Activated T-cell treated with anti-CD3 and anti-CD28 coated beads, Interleukin-2, amount 50 U/mL, for 24 hours (primary cell): ENCODE data around the gene PTGS1.
"Not testable (repeated sequence)": the region's sequence is repeated elsewhere in the genome, so short reads cannot be mapped to it uniquely, and the experiment has no call there.

ENCODE experiments used
- DNase-seq: peaks from one replicate; pipeline ENCODE4 v3.0.0-alpha.2; 2020
- H3K27ac Mint-ChIP-seq: 2 replicates; pipeline ENCODE4 v1.8.0; 2020; ENCODE audit warnings: mild to moderate bottlenecking, mixed read lengths
- H3K27me3 Mint-ChIP-seq: 2 replicates; pipeline ENCODE4 v1.8.0; 2020; ENCODE audit warnings: mixed read lengths
- H3K36me3 Mint-ChIP-seq: 2 replicates; pipeline ENCODE4 v1.8.0; 2020; ENCODE audit warnings: low read depth, mixed read lengths
- H3K4me1 Mint-ChIP-seq: 2 replicates; pipeline ENCODE4 v1.8.0; 2020; ENCODE audit warnings: low read depth, mixed read lengths
- H3K4me3 Mint-ChIP-seq: 2 replicates; pipeline ENCODE4 v1.8.0; 2020; ENCODE audit warnings: mild to moderate bottlenecking, moderate library complexity, mixed read lengths
- H3K9me3 Mint-ChIP-seq: 2 replicates; pipeline ENCODE4 v1.8.0; 2020; ENCODE audit warnings: mixed read lengths

The PTGS1 gene

DNA sequence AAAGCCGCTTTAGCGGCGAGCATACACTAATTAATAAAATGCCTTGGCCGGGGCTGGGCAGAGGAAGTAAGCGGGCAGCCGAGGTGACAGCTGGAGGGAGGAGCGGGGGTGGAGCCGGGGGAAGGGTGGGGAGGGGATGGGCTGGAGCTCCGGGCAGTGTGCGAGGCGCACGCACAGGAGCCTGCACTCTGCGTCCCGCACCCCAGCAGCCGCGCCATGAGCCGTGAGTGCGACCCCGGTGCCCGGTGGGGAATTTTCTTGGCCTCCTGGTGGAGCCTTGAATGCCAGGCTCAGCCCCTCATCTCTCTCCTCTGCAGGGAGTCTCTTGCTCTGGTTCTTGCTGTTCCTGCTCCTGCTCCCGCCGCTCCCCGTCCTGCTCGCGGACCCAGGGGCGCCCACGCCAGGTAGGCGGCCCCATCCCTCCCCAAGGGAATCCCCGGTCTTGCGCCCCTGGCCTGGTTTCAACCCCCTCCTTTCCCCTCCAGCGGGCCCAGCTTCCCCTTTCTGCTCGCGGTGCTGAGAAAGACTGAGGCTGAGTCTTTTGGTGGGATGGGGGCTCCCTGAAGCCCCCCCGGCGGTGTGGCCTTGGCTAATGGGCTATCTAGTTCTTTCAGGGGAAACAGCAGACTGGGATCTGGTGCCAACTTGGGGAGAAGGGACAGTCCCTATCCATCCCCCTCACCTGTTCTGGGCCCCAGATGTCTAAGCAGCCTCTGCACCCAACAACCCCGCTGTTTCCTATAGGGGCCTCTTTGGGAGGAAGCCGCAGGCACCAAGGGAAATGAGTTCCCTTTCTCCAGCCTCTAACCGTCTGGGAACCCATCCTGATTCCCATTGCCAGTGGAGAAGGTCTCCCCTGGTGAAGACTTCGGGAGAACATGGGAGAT is at the start of gene PTGS1:
TSS of gene PTGS1 (plus strand) at position 156 of the 887 bp plus-strand sequence. CDS start at position 217, 61 bp downstream.
- H3K4me1 Mint-ChIP-seq = peaks cover 9% of the 10 kb centered on the region
- H3K9me3 Mint-ChIP-seq = no peaks in the 10 kb centered on the region
- H3K27ac Mint-ChIP-seq = no peak within 1 kb of the TSS
- H3K27me3 Mint-ChIP-seq = peaks cover 49% of the 10 kb centered on the region
- no peaks in the 10 kb centered on the region for H3K36me3 Mint-ChIP-seq
- peak within 1 kb of the TSS; percentile 49 for H3K4me3 Mint-ChIP-seq
- no peak for DNase-seq

DNA sequence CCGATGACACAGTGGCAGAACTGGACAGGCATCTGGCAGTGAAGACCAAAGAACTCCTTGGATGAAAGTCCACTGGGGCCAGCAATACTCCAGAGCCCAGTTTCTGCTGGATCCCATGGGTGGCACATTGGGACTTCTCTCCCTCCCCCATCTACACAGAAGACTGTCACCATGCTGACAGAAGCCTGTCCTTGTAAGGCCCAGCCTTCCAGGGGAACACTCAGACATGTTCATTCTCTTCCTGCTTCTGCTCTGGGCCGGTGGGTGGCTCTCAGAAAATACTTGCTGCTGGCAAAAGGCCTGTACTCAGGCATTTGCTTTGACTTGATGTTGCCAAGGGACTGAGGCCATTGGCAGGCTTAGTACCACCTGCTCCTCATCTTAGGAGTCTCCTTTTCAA is 48.3 kb upstream of the PTGS1 start:
- Mint-ChIP-seq H3K36me3 (peaks cover 87% of the 10 kb centered on the region), H3K4me1 (peaks cover 10% of the 10 kb centered on the region), H3K9me3 (no peaks in the 10 kb centered on the region), H3K4me3 (no peak overlapping the region), H3K27ac (no peak overlapping the region), H3K27me3 (no peaks in the 10 kb centered on the region)
- no peak for DNase-seq

DNA sequence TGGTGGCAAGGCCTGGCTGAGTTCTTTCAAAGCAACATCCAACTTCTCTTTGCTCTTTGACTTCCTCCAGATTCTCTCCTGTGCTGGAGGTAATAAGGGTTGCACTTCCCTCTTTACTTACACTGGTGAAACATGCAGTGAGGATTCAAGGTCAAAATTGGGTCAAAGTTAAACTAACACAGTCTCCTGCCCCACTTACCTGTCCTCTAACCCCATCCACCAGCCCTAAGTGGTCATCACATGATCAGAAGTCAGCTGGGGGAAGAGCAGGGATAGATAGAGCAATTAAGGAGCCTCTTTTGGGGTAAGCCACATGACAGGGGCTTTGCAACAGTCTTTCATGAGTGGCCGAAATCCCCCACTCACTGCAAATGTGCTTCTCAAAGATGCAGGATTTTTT is 46.2 kb upstream of the PTGS1 start:
- H3K36me3 Mint-ChIP-seq = peaks cover 85% of the 10 kb centered on the region
- H3K4me3 Mint-ChIP-seq, H3K9me3 Mint-ChIP-seq, H3K27ac Mint-ChIP-seq, H3K27me3 Mint-ChIP-seq, H3K4me1 Mint-ChIP-seq, DNase-seq: not testable (repeated sequence)

DNA sequence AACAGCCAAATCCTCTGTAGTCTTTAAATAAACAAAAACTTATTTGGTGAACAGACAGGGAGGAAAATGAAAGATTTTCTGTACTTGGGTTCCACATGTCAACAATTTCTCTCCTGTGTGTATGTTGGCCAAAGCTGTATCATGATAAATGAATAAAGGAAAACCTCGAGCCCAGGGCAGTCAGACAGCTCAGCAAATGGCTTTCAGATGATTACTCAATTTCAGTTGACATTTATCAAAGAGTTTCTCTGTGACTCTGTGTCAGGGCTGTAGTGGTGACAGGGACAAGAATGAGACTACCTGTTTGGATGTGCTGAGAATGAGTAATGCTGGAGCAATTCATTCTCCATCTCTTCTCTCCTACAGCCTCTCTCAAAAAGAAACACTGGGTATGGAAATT is 45.7 kb upstream of the PTGS1 start:
- Mint-ChIP-seq H3K4me1 (peaks cover 8% of the 10 kb centered on the region), H3K9me3 (no peaks in the 10 kb centered on the region), H3K27me3 (no peaks in the 10 kb centered on the region), H3K36me3 (peaks cover 84% of the 10 kb centered on the region), H3K27ac (peak overlapping the region; percentile 44), H3K4me3 (no peak overlapping the region)
- DNase-seq = no peak

DNA sequence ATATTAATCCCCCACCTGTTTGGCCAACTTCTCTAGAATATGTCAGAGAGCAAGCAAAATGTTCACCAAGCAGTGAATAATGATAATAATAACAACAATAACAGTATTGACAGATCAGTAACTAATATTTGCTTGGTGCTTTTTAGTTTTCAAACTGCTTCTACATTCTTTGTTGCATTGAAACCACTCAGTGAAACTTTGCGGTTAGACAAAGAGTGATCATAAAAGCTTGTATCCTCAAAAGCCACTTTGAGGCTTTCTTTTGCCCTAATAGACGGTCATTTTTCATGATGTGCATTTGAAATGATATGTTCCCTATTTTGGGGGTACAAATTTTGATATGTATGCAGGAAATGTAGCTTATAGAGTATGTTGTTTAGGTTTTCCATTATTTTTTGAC is 43.6 kb upstream of the PTGS1 start:
- Mint-ChIP-seq H3K36me3 (peaks cover 73% of the 10 kb centered on the region), H3K4me1 (peaks cover 8% of the 10 kb centered on the region), H3K27ac (no peak overlapping the region), H3K9me3 (no peaks in the 10 kb centered on the region), H3K4me3 (no peak overlapping the region), H3K27me3 (no peaks in the 10 kb centered on the region)
- DNase-seq = no peak

DNA sequence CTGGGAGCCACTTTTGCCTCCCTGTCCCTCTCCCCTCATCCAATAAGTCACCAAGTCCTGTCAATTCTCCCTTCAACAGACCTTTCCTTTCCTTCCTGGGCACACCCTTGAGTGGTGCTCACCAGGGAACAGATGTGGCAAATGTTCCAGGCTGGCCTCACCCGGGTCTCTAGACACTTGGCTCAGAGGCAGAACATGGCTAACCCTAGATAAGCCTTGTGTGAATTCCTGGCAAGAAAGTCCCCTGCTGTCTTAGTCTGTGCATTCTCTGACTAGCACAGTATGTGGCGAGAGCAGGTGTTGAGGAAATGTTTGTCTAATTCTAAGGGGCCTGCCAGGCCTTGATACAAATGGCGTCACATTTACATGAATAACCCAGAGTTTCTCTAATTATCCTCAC is 41.2 kb upstream of the PTGS1 start:
- no peak for DNase-seq
- H3K9me3 Mint-ChIP-seq = no peaks in the 10 kb centered on the region

DNA sequence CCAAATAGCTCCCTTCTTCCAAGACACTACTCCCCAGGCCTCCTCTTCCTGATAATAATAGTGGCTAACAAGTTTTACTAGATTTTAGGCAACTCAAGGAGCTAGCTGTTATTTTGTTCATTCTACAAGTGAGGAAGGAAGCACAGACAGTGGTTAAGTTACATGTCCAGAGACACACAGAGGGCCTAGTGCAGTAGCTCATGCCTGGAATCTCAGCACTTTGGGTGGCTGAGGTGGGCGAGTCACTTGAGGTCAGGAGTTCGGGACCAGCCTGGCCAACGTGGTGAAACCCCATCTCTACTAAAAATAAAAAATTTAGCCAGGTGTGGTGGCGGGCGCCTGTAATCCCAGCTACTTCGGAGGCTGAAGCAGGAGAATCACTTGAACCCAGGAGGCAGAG is 40.4 kb upstream of the PTGS1 start:
- not testable (repeated sequence) for H3K27me3 Mint-ChIP-seq, H3K27ac Mint-ChIP-seq, H3K4me3 Mint-ChIP-seq, H3K4me1 Mint-ChIP-seq, DNase-seq, H3K9me3 Mint-ChIP-seq
- peaks cover 40% of the 10 kb centered on the region for H3K36me3 Mint-ChIP-seq

More for the DNA sequence above, 41.2 kb upstream of the PTGS1 start:
- Mint-ChIP-seq H3K27me3 (no peaks in the 10 kb centered on the region), H3K4me1 (peaks cover 7% of the 10 kb centered on the region), H3K27ac (no peak overlapping the region), H3K36me3 (peaks cover 49% of the 10 kb centered on the region), H3K4me3 (no peak overlapping the region)

DNA sequence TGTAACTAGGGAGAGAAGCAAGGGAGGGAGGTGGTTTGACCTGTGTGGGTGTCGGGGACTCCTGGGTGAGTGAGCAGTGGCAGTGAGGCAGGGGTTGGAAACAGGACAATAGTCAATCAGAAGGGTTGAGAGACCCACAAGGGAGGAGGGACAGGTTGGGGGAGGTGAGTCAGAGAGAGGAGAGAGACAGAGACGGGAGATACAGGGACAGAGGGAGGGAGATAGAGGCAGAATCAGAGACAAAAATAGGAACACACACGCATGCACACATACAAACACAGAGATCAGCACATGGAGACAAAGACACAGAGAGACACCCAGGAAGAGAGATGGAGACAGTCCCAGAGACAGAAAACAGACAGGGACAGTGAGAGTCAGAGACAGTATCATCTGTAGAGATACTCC is 39.3 kb upstream of the PTGS1 start:
- no peak overlapping the region for H3K27ac Mint-ChIP-seq
- no peaks in the 10 kb centered on the region for H3K27me3 Mint-ChIP-seq
- H3K36me3 Mint-ChIP-seq = peaks cover 33% of the 10 kb centered on the region
- H3K9me3 Mint-ChIP-seq = no peaks in the 10 kb centered on the region
- no peak overlapping the region for H3K4me3 Mint-ChIP-seq
- H3K4me1 Mint-ChIP-seq = no peaks in the 10 kb centered on the region
- DNase-seq = no peak

DNA sequence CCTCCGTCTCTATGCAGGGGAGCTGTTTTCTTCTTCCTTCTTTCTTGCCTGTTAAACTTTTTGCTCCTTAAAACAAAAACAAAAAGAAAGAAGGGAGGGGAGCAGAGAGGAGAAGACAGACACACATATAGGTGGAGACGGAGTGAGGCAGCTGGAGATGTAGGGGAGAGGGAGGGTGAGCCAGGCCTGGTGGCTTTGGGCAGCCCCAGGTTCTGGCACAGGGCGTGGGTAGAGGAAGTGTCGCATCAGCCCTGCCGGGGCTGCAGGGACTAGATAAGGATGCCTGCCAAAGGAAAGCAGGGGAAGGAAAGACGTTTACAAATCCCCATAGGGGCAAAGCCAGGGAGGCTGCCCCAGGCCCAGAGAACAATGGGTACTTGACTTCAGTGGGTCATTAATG is 38.7 kb upstream of the PTGS1 start:
- peaks cover 27% of the 10 kb centered on the region for H3K36me3 Mint-ChIP-seq
- no peak overlapping the region for H3K27ac Mint-ChIP-seq
- DNase-seq = no peak
- H3K9me3 Mint-ChIP-seq = no peaks in the 10 kb centered on the region
- no peak overlapping the region for H3K4me3 Mint-ChIP-seq
- H3K27me3 Mint-ChIP-seq = no peaks in the 10 kb centered on the region
- H3K4me1 Mint-ChIP-seq = no peaks in the 10 kb centered on the region

DNA sequence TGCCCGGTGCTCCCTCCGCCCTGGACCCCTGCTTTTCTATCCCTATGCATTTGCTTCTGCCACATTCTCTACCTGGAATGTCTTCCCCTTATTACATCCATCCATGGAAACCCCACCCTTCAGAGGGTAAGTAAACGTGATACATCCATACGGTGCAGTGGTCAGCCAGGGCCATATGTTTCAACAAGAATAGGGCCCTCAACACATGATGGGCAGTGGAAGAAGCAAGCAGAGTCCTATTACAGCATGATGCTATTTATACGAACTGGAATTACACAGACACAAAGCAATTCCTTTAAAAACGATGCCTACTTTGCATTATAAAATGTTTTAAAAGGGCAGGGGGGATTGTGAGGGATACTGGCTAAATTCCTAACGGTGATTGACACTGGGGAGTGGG is 38.2 kb upstream of the PTGS1 start:
- Mint-ChIP-seq H3K4me3 (no peak overlapping the region), H3K9me3 (no peaks in the 10 kb centered on the region), H3K27me3 (no peaks in the 10 kb centered on the region), H3K4me1 (no peaks in the 10 kb centered on the region), H3K27ac (no peak overlapping the region), H3K36me3 (peaks cover 22% of the 10 kb centered on the region)
- DNase-seq = no peak

DNA sequence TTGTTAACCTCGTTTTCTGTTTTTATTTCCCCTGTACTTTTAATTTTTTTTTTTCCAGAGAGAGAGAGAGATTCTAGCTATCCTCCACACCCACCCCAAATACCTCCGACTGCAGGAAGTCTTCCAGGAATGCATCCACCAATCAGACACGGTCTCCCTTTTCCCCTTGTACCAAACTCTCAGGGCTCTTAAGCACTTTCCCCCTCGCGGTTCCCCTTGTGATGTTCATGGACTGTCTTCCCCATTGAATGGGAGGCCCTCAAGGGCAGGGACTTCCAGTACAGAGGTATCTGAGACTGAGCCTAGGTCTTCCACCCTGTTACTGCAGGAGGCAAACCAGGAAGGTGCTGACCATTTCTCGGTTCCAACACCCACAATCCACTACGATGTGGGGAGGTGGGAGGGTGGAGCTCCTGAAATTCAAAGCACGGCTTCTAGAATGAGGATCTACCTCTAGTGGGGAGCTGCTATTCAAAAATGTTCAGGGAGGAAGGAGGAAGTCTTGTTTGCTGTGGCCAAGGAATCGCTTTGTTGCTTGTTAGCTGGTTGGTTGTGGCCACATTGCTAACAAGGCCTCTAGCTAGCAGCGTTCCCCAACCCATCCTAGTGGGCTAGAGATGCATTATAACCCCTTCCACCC is 37.5 kb upstream of the PTGS1 start:
- H3K4me1 Mint-ChIP-seq = no peaks in the 10 kb centered on the region
- no peak for DNase-seq
- no peak overlapping the region for H3K4me3 Mint-ChIP-seq
- H3K9me3 Mint-ChIP-seq = no peaks in the 10 kb centered on the region
- H3K36me3 Mint-ChIP-seq = peaks cover 16% of the 10 kb centered on the region
- no peaks in the 10 kb centered on the region for H3K27me3 Mint-ChIP-seq
- no peak overlapping the region for H3K27ac Mint-ChIP-seq

DNA sequence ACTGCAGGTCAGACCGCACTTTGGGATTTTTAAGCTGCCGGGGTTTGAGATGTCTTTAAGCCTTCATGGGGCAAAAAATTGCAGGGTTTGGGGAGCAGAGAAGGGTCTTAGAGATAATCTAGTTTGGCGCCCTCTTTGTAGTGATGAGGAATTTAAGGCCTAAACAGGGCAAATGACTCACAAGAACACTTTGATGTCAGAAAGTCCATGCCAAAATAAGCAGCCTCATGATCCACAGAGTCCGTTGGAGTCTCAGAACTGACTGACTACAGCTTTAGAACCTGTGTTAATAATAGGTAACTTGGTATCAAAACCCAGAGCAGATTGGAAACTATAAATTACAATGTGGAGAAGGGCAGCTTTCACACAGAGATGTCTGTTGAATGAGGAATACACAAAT is 35.9 kb upstream of the PTGS1 start:
- Mint-ChIP-seq H3K36me3 (peaks cover 3% of the 10 kb centered on the region), H3K9me3 (no peaks in the 10 kb centered on the region), H3K27me3 (no peaks in the 10 kb centered on the region), H3K4me3 (no peak overlapping the region), H3K4me1 (no peaks in the 10 kb centered on the region), H3K27ac (no peak overlapping the region)
- no peak for DNase-seq

DNA sequence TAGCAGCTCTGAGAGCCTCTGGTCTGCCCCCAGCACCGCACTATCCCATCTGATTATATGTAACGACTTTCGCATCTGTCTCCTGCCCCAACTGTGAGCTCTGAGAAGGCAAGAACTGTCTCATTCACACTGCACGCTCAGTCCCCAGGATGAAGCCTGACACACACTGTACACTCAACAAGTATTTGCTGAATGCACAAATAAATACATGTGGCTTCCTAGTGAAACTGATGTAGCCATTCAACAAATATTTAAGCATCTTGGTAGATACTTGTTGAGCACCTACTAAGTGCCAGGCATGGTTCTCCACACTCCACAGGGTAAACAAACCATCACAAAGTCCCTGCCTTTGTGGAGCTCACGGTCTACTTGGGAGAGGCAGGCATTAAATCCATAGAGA is 34.6 kb upstream of the PTGS1 start:
- H3K9me3 Mint-ChIP-seq = no peaks in the 10 kb centered on the region
- no peaks in the 10 kb centered on the region for H3K4me1 Mint-ChIP-seq
- no peaks in the 10 kb centered on the region for H3K36me3 Mint-ChIP-seq
- no peak overlapping the region for H3K4me3 Mint-ChIP-seq
- DNase-seq = no peak
- H3K27me3 Mint-ChIP-seq = peaks cover 2% of the 10 kb centered on the region
- H3K27ac Mint-ChIP-seq = no peak overlapping the region

DNA sequence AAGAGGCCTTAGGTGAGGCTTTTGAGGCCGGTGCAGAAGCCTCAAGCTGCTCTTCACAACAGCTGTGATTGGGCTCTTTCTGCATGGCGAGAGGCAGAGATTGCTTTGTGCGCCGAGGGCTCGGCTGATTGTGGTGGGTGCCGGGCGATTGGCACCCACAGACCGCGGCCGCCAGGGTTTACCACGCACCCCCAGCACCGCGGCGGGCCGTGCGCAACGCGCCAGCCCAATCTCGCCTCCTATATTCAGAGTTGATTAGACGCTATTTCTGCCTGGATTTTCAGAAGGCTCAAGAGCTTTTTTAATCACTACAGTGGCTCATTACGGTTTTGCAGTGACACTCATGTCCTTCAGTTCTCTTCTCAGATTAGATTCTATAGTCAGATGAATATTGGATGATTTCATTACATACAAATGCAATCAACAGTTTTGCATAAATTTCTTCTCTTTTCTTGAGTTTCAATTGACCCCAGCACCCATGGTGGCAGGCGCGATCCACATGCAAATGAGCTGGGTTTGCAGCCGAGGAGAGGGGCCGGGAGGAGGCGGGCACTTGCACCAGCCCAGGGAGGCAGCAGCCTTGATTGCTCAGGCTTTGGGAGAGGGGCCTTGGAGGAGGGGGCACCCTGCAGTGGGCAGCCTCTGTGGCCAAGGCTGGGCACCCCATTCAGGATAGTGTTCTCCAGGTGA is 33.8 kb upstream of the PTGS1 start:
- Mint-ChIP-seq H3K27ac (no peak overlapping the region), H3K9me3 (no peaks in the 10 kb centered on the region), H3K36me3 (no peaks in the 10 kb centered on the region), H3K27me3 (peaks cover 2% of the 10 kb centered on the region), H3K4me1 (no peaks in the 10 kb centered on the region), H3K4me3 (no peak overlapping the region)
- DNase-seq = no peak

DNA sequence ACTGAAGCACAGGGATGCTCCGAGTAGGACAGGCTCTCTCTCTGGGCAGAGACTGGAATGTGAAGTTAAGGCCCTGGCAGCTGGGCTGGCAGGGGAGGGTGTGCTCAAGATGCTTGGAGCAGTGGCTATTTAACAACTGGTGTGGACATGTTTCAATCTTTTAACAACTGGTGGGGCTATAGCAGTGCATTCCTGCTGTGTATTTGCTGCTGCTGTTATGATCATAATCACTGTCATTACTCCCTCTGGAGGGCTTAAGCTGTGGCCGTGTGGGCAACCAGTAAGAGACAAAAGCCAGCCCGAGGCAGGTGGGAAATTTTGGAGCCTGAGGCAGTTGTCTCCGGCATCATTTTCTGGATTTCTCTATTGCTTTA is 33.3 kb upstream of the PTGS1 start:
- H3K4me3 Mint-ChIP-seq = no peak overlapping the region
- H3K27me3 Mint-ChIP-seq = peaks cover 2% of the 10 kb centered on the region
- no peaks in the 10 kb centered on the region for H3K9me3 Mint-ChIP-seq
- no peak for DNase-seq
- H3K27ac Mint-ChIP-seq = no peak overlapping the region
- H3K4me1 Mint-ChIP-seq = no peaks in the 10 kb centered on the region
- H3K36me3 Mint-ChIP-seq = no peaks in the 10 kb centered on the region
